ENCODE data around the gene ZCCHC24. TPM values are rescaled to one million over a fixed set of nuclear protein-coding genes. Genes with fewer than 3 reads are reported as not detected.
"Not testable (repeated sequence)": the region's sequence is repeated elsewhere in the genome, so short reads cannot be mapped to it uniquely, and the experiment has no call there.

ZCCHC24 gene
- total RNA-seq, 2 experiments from 2014 or later: 0.52 to 0.69 TPM

GRCh38 chr10:79335094-79335469, 110.3 kb downstream of the ZCCHC24 start:
- intact Hi-C loops (cut with micrococcal nuclease): loop anchor here (10.0 kb wide), 1 partner anchor 1140 kb away; no protein-coding TSS in a partner anchor
- no peak overlapping the region for H3K27ac Mint-ChIP-seq
- H3K4me1 Mint-ChIP-seq (ENCODE audit: low read depth): peaks cover 40% of the 10 kb centered on the region
- no peaks in the 10 kb centered on the region for H3K27me3 Mint-ChIP-seq (ENCODE audit: low read depth)
- no peak overlapping the region for H3K4me3 Mint-ChIP-seq
- peaks cover 2% of the 10 kb centered on the region for H3K9me3 Mint-ChIP-seq
- H3K36me3 Mint-ChIP-seq (ENCODE audit: low read depth): no peaks in the 10 kb centered on the region
- DNase-seq: no peak
- CTCF ChIA-PET: interaction anchor here (0.8 to 5.0 kb wide), 3 partner anchors 10 to 133 kb away, joined by 3 to 43 read pairs (median 4); partner anchors contain the start of gene PPIF

GRCh38 chr10:79334573-79334972, 110.9 kb downstream of the ZCCHC24 start:
- Mint-ChIP-seq H3K27me3 (ENCODE audit: low read depth) (no peaks in the 10 kb centered on the region), H3K9me3 (peaks cover 2% of the 10 kb centered on the region), H3K27ac (peak overlapping the region; percentile 2), H3K4me3 (no peak overlapping the region), H3K36me3 (ENCODE audit: low read depth) (no peaks in the 10 kb centered on the region), H3K4me1 (ENCODE audit: low read depth) (peaks cover 42% of the 10 kb centered on the region)
- DNase-seq: no peak
- CTCF ChIA-PET: interaction anchor here (0.8 to 5.0 kb wide), 6 partner anchors 10 to 133 kb away, joined by 3 to 43 read pairs (median 4); partner anchors contain the start of gene PPIF
- intact Hi-C loops (cut with micrococcal nuclease): loop anchor here (5.0 to 10.0 kb wide), 2 partner anchors 362 to 1140 kb away; no protein-coding TSS in a partner anchor

GRCh38 chr10:79333513-79333912, 111.9 kb downstream of the ZCCHC24 start:
- intact Hi-C loops (cut with micrococcal nuclease): loop anchor here (1.0 to 10.0 kb wide), 3 partner anchors 47 to 1141 kb away; no protein-coding TSS in a partner anchor
- Mint-ChIP-seq H3K27ac (peak overlapping the region; percentile 77), H3K4me1 (ENCODE audit: low read depth) (peaks cover 43% of the 10 kb centered on the region), H3K4me3 (no peak overlapping the region), H3K9me3 (peaks cover 2% of the 10 kb centered on the region), H3K27me3 (ENCODE audit: low read depth) (no peaks in the 10 kb centered on the region), H3K36me3 (ENCODE audit: low read depth) (no peaks in the 10 kb centered on the region)
- DNase-seq: peak; percentile 34
- CTCF ChIA-PET: interaction anchor here (0.7 to 5.0 kb wide), 6 partner anchors 10 to 927 kb away, joined by 3 to 43 read pairs (median 3); partner anchors contain the start of gene PPIF

- H3K27ac Mint-ChIP-seq: peak overlapping the region; percentile 77
- not testable (repeated sequence) for H3K27me3 Mint-ChIP-seq (ENCODE audit: low read depth); H3K9me3 Mint-ChIP-seq; H3K4me3 Mint-ChIP-seq; H3K36me3 Mint-ChIP-seq (ENCODE audit: low read depth); DNase-seq
- intact Hi-C loops (cut with micrococcal nuclease): loop anchor here (1.0 to 10.0 kb wide), 4 partner anchors 15 to 1142 kb away; no protein-coding TSS in a partner anchor
- H3K4me1 Mint-ChIP-seq (ENCODE audit: low read depth): peaks cover 43% of the 10 kb centered on the region
- CTCF ChIA-PET: interaction anchor here (1.1 to 5.0 kb wide), 4 partner anchors 9 to 16 kb away, joined by 3 to 43 read pairs (median 8); partner anchors contain the start of gene PPIF
These were observed 112.7 kb downstream of the ZCCHC24 start for GRCh38 chr10:79332610-79333315.

Other genes with a start within 250 kb of the ZCCHC24 start
- gene PPIF, start 98.2 kb downstream of the ZCCHC24 start, total RNA-seq: 10 to 100 TPM; 94.1 to 95.6 TPM
- 1 to 10 TPM; 2.6 to 3.5 TPM for gene EIF5AL1, start 66.9 kb upstream of the ZCCHC24 start, total RNA-seq
- gene SFTPA2, start 114.8 kb upstream of the ZCCHC24 start, total RNA-seq: not detected
- not detected for gene SFTPA1, start 165.3 kb upstream of the ZCCHC24 start, total RNA-seq

Data from activated naive CD4-positive, alpha-beta T cell treated with anti-CD3 and anti-CD28 coated beads for 36 hours (primary cell).